Germinal center (tissue), 1 donor: ENCODE data around the gene CYP26C1.
"Not testable (repeated sequence)": the region's sequence is repeated elsewhere in the genome, so short reads cannot be mapped to it uniquely, and the experiment has no call there.

ENCODE experiments used
- DNase-seq: peaks from one replicate; pipeline ENCODE4 v3.0.0; 2012; ENCODE audit warnings: mixed read lengths, low spot score

CYP26C1 gene

GRCh38 chr10:93077860-93078337 lies 17.3 kb downstream of the CYP26C1 start:
- DNase-seq: no peak

DNA sequence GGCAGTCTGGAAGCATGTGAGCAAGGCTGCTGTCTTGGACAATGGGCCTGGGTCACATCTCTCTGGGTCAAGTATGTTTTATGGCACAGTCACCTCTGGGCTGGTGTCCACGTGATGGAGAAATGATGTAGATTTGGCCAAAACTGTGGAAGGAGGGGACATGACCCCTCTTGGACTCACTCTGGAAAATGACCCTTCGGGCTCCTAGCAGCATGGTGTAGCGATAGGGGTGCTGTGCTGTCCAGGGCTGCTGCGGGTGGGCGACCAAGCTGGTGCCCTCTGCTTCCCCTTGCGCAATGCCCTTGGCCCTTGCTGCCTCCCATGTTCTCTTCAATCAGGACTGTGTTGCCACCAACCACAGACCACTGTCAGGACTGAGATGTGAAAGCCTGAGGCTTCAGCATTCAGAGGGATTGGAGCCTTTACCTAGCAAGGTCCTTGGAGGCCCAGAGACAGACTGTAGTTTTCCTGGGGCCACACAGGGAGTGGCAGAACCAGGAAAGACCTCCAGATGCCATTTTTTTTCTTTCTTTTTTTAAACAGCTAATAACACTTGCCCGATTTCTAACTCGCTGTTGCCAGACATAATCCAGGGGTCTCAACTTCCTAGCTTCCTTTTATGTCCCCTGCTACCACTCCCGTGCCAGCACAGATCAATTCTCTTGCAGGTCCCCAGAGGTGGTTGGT lies 19.2 kb downstream of the CYP26C1 start:
- DNase-seq: no peak

- peak; percentile 81 for DNase-seq
Observed at GRCh38 chr10:93080350-93081046, 19.9 kb downstream of the CYP26C1 start.

DNA sequence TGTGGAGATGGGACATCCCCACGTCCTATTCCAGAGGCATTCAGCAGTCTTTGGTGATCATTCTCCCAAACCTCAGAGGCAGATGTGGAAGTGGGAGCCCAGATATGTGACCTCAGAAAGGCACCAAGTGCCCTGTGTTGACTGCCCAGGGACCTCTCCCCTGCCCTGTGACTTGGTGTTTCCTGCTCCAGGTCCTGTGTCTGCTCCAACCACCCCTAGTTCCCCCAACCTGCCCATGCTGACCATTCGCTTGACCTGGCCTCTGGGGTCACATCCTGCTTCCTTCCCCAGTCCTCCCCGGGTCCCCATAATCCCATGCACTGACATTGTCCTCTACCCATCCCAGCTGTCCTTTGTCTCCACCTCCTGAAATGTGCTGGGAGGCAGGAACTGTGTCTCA lies 20.7 kb downstream of the CYP26C1 start:
- DNase-seq: no peak

GRCh38 chr10:93081834-93082233 lies 21.2 kb downstream of the CYP26C1 start:
- DNase-seq: no peak

DNA sequence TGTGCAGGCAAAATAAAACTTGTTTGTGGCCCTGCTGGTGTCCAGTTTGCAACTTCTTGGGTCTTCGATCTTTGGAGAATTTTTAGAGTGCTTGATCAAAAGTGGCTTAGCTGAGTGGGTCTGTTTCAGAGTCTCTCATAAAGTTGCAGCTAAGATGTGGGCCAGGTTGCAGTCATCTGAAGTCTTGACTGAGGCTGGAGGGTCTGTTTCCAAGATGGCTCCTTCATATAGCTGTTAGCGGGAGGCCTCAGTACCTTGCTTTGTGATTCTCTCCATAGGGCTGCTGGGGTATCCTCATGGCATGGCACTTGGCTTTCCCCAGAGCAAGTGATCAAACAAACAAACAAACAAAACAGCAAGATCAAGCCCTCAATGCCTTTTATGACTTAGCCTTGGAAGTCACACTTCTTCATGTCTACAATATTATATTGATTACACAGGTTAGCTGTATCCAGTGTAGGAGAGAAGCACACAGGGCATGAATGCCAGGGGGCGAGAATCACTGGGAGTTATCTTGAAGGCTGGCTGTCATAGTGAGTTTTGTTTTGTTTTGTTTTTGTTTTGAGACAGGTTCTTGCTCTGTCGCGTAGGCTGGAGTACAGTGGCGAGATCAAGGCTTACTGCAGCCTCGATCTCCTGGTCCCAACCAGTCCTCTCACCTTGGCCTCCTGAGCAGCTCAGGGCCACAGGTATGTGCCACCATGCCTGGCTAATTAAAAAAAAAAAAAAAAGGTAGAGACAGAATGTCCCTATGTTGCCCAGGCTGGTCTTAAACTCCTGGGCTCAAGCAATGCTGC lies 23.3 kb downstream of the CYP26C1 start:
- DNase-seq: no peak

- no peak for DNase-seq
Observed at GRCh38 chr10:93085272-93085859, 24.8 kb downstream of the CYP26C1 start.

DNA sequence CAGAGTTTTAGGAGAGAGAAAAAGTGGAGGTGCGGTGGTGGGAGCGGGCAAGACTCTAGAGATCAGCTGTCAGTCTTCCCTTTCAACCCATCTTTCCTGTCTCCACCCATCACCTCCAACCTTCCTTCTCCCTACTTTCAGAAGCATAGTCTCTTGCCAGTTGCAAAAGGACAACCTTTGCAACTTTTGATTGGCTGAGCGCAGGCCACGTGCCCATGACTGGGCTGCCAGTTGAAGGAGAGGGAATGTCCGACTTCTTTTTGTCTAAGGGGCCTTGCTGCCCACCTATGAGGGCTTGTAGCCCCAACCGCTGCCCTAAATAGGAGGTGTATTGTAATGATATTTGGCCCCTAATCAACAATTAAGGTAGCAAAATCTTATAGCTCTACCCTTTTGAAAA lies 25.7 kb downstream of the CYP26C1 start:
- no peak for DNase-seq

GRCh38 chr10:93087846-93088245 lies 27.2 kb downstream of the CYP26C1 start:
- DNase-seq: no peak

GRCh38 chr10:93088466-93088865 lies 27.9 kb downstream of the CYP26C1 start:
- DNase-seq: no peak

DNA sequence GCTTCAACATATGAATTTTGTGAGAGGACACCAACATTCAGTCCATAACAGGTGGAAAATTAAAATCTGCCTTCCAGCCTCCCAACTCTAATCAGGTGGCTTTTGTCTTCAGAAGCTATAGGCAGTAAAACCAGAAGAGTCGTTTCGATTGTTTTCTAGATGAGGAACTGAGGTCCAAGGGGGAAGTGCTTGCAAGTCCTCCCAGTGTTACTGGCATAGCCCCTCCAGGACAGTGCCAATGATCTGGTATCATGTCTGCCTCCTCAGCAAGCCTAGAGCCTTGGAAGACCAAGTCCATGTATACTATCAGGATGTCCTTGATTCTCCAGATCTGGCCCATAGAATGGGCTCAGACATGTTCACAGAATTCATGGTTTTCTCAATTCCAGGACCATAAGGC lies 30.0 kb downstream of the CYP26C1 start:
- no peak for DNase-seq

- no peak for DNase-seq
Observed at GRCh38 chr10:93091960-93092359, 31.4 kb downstream of the CYP26C1 start.

DNA sequence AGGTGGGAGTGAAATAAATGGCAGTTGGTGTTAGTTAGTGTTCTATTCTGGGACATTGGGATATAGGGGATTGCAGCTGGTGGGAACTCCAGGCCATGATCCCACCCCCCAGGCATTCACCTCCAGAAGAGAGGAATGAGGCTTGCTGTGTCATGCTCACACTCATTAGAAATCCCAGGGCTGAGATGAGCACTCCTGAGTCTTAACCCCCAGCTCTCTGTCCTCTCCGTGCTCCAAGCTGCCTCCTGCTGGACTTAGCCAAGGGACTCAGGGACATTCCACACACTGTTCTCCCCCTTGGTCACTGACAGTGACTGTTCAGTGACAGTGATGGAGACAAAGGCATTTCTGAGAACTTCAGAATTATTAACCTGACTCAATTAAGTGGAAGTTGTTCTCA lies 34.6 kb downstream of the CYP26C1 start:
- DNase-seq: no peak

GRCh38 chr10:93096901-93097300 lies 36.3 kb downstream of the CYP26C1 start:
- DNase-seq: no peak

DNA sequence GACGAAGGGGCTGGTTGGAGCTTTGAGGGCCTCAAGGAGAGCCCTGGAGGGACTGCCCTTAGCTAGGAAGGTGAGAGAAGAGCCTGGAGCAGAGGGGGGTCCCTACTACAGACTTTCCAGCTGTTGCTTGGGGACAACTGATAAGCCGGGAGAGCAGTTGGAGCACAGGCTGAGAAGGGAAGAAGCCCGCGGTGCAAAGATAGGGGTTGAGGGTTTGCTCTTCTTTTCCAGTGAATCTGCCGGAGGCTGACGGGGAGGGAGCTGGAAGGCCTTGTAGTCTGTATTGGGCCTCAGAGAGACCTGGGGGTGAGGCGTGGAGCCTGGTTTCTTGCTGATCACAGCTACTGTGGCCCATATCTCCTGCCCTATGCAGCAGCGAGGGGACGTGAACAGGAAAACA lies 36.8 kb downstream of the CYP26C1 start:
- no peak for DNase-seq

- no peak for DNase-seq
Observed at GRCh38 chr10:93098816-93099215, 38.2 kb downstream of the CYP26C1 start.

GRCh38 chr10:93099670-93100069 lies 39.1 kb downstream of the CYP26C1 start:
- no peak for DNase-seq

DNA sequence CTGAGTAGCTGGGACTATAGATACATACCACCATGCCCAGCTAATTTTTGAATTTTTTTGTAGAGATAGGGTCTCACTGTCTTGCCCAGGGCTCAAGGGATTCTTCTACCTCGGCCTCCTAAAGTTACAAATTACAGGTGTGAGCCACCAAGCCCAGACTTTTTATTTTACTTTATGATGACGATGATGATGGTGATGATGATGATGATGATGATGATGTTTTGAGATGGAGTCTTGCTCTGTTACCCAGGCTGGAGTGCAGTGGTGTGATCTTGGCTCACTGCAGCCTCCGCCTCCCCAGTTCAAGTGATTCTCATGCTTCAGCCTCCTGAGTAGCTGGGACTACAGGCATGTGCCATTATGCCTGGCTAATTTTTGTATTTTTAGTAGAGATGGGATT lies 40.5 kb downstream of the CYP26C1 start:
- not testable (repeated sequence) for DNase-seq

DNA sequence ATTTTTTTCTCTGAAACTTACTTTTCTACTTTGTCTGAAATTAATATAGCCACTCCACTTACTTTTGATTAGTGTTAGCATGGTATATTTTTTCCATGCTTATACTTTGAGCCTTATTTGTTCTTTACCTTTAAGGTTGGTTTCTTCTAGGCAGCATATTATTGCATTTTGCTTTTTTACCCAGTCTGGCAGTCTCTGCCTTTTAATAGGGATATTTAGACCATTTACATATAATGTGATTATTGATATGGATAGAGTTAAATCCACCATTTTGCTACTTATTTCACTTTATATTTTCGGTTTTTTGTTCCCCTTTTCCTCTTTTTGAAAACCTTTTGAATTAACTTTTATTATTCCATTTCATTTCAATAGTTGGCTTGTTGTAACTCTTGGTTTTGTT lies 43.4 kb downstream of the CYP26C1 start:
- no peak for DNase-seq

GRCh38 chr10:93106631-93107072 lies 46.1 kb downstream of the CYP26C1 start:
- no peak for DNase-seq

DNA sequence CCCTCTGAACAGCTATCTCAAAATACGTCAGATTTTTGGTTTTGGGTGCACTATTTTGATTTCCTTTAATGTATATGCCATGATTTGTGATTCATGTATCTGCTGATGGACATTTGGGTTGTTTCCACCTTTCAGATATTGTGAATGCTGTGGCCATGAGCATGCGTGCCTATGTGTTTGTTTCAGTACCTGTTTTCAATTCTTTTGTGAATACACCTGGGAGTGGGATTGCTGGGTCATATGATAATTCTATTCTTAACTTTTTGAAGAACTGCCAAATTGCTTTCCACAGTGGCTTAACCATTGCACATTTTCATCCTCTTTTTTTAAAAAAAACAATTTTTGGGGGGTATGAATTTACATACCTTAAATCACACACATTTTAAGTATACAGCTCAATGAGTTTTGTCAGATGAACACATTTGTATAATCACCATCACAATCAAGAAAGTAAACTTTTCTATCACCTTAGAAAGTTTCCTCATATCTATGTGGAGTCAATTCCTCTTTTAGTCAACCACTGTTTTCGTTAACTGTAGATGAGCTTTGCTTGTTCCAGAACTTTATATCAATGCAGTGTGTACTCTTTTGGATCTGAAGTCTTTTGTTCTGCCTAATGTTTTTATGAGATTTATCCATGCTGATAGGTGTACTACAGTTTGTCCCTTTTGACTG lies 50.0 kb downstream of the CYP26C1 start:
- no peak for DNase-seq

DNA sequence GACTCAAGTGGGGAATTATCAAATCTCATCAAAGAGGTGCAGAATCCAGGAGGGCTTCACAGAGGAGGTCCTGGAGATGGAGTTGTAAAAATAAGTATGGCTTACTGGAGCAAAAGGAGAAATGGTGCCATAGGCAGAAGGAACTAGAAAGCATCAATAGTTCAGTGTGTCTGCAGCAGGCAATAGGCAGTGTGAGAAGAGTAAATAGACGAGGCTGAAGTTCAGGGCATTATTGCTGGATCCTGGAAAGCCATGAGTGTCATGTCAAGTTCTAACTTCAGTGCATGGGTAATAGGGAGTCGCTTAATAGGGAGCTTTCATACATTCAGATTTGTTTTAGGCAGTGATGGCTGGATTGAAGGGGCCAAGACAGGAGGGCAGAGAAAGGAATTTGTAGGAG lies 52.4 kb downstream of the CYP26C1 start:
- no peak for DNase-seq
